ENCODE data around the gene KCNA3.

DNA sequence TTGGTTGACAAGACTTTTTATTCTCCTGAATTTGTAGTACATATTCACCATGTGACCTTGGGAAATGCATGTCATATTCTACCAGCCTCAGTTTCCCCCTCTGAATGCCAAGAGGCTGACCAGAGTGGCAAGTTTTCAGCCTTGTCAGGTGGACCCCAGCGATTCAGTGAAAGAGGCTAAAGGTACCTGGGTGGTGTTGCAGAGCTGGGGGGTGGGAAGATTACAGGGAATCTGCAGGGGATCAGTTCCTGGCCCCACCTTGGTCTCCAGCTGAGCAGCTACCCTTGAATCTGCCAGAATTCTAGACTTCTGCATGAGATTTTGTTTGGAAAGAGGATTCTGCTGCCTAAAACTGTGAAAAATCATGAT, 40.7 kb downstream of the KCNA3 start:
- TF ChIP-seq GRHL2 (CRISPR knock-in tag; IDR thresholded peaks at IDR 0.05; ENCODE audit: insufficient replicate concordance, severe bottlenecking) (no peak), AFF4 (CRISPR knock-in tag; IDR thresholded peaks at IDR 0.05; ENCODE audit: borderline replicate concordance) (no peak), CTCF (IDR thresholded peaks at IDR 0.05) (no peak), PRDM15 (CRISPR knock-in tag; IDR thresholded peaks at IDR 0.05) (no peak), STAT6 (CRISPR knock-in tag; conservative IDR thresholded peaks at IDR 0.05; ENCODE audit: low read depth) (no peak), ZNF396 (CRISPR knock-in tag; IDR thresholded peaks at IDR 0.05; ENCODE audit: borderline replicate concordance) (no peak), ESRRA (CRISPR knock-in tag; IDR thresholded peaks at IDR 0.05; ENCODE audit: borderline replicate concordance) (no peak), MXD4 (CRISPR knock-in tag; IDR thresholded peaks at IDR 0.05; ENCODE audit: borderline replicate concordance) (no peak)
- TF ChIP-seq, protein P1, sequence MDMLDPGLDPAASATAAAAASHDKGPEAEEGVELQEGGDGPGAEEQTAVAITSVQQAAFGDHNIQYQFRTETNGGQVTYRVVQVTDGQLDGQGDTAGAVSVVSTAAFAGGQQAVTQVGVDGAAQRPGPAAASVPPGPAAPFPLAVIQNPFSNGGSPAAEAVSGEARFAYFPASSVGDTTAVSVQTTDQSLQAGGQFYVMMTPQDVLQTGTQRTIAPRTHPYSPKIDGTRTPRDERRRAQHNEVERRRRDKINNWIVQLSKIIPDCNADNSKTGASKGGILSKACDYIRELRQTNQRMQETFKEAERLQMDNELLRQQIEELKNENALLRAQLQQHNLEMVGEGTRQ (CRISPR knock-in tag; IDR thresholded peaks at IDR 0.05), result no peak
- TF ChIP-seq, protein P2, sequence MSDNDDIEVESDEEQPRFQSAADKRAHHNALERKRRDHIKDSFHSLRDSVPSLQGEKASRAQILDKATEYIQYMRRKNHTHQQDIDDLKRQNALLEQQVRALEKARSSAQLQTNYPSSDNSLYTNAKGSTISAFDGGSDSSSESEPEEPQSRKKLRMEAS (CRISPR knock-in tag; IDR thresholded peaks at IDR 0.05), result no peak
